CD4-positive, CD25-positive, alpha-beta regulatory T cell (primary cell): ENCODE results near the gene FGF13. TPM values are rescaled to one million over a fixed set of nuclear protein-coding genes. Genes with fewer than 3 reads are reported as not detected.

Experiments used
- ATAC-seq, 2 donors: fragments of 150-1000 bp; cut with Tn5 transposase; one replicate each; pipeline ENCODE4 v1.10.0; 2021; ENCODE audit warnings: low read depth in 2 of 2, moderate number of reproducible peaks in 2 of 2, moderate library complexity in 1 of 2
- DNase-seq, 3 donors: peaks; one replicate each; pipeline versions ENCODE4 v3.0.0 to v3.0.0-alpha.2; 2012 to 2022; ENCODE audit warnings: mixed read lengths in 1 of 3
- H3K27ac ChIP-seq: one replicate; pipeline ENCODE4 v1.7.0; 2013; ENCODE audit warnings: mild to moderate bottlenecking, low read length; ENCODE audit not compliant: insufficient read depth, poor library complexity, severe bottlenecking
- H3K27me3 ChIP-seq: one replicate; pipeline ENCODE4 v1.7.0; 2013; ENCODE audit warnings: low read length; ENCODE audit not compliant: control insufficient read depth, insufficient read depth
- H3K36me3 ChIP-seq: one replicate; pipeline ENCODE4 v1.7.0; 2013; ENCODE audit warnings: mild to moderate bottlenecking, low read length, moderate library complexity; ENCODE audit not compliant: control insufficient read depth, insufficient read depth
- H3K4me1 ChIP-seq: 2 replicates; pipeline ENCODE4 v1.7.0; 2013; ENCODE audit warnings: mild to moderate bottlenecking, low read length; ENCODE audit not compliant: insufficient read depth, control insufficient read depth, poor library complexity, severe bottlenecking
- H3K4me3 ChIP-seq: one replicate; pipeline ENCODE4 v1.7.0; 2013; ENCODE audit warnings: low read depth, mild to moderate bottlenecking, low read length, moderate library complexity
- H3K9me3 ChIP-seq, 2 experiments: 1 replicate in 1 of 2; 2 replicates in 1 of 2; pipeline ENCODE4 v1.7.0; 2013; ENCODE audit warnings: low read length in 2 of 2, mild to moderate bottlenecking in 1 of 2, moderate library complexity in 1 of 2; ENCODE audit not compliant: control insufficient read depth in 2 of 2
- H3K27ac Mint-ChIP-seq, 3 donors: one replicate each; pipeline ENCODE4 v1.8.0; 2020 to 2022; ENCODE audit warnings: mild to moderate bottlenecking in 3 of 3, mixed read lengths in 3 of 3, moderate library complexity in 2 of 3
- H3K27me3 Mint-ChIP-seq: one replicate; pipeline ENCODE4 v1.8.0; 2022; ENCODE audit warnings: mild to moderate bottlenecking, mixed read lengths
- H3K36me3 Mint-ChIP-seq: one replicate; pipeline ENCODE4 v1.8.0; 2020; ENCODE audit warnings: mixed read lengths
- H3K4me1 Mint-ChIP-seq, 4 donors: one replicate each; pipeline ENCODE4 v1.8.0; 2020 to 2022; ENCODE audit warnings: mixed read lengths in 4 of 4, mild to moderate bottlenecking in 1 of 4
- H3K4me3 Mint-ChIP-seq, 4 donors: one replicate each; pipeline ENCODE4 v1.8.0; 2020 to 2022; ENCODE audit warnings: mild to moderate bottlenecking in 4 of 4, mixed read lengths in 4 of 4, moderate library complexity in 3 of 4
- H3K9me3 Mint-ChIP-seq, 7 donors: one replicate each; pipeline ENCODE4 v1.8.0; 2020 to 2022; ENCODE audit warnings: mixed read lengths in 7 of 7, mild to moderate bottlenecking in 3 of 7, moderate library complexity in 2 of 7
- polyA plus RNA-seq, 4 donors: library from polyadenylated mRNA; unstranded; fragments of 300-500 nt; fragmentation: Illumina TruSeq; gene quantifications; one replicate each; pipeline ENCODE4 v1.2.3, GENCODE V29; 2021
- total RNA-seq: library from RNA; stranded (reverse); gene quantifications from one replicate; pipeline ENCODE4 v1.2.3, GENCODE V29; 2022

Gene FGF13
- total and polyA plus RNA-seq, 5 donors from 2014 or later = not detected

DNA sequence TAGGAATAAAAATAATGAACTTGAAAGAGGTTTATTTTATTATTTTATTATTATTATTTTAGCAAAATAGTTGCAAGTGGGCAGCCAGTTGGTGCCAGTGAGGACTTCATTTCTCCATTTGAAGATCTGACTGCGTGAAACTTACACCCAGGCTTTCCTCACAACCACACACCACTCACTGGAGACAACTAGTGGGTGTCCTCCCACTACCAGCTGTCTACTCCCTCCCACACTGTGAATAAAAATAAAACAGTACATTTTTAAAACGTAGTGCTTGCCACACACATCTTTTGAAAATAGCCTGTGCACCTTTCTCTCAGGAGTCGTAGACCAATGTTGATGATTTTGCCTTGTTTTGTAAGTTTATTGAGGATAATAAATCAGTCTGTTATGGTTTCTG lies 7.4 kb downstream of the FGF13 start:
- H3K4me3 ChIP-seq = no peak overlapping the region
- H3K27me3 Mint-ChIP-seq = no peaks in the 10 kb centered on the region
- H3K27ac Mint-ChIP-seq = no peak overlapping the region
- H3K36me3 Mint-ChIP-seq = no peaks in the 10 kb centered on the region
- H3K27ac ChIP-seq = no peak overlapping the region
- H3K4me3 Mint-ChIP-seq = no peak overlapping the region
- H3K4me1 ChIP-seq = no peaks in the 10 kb centered on the region
- ATAC-seq (no peak), DNase-seq (no peak)
- peaks cover 0 to 3% (median 0%) of the 10 kb centered on the region in 7 donors for H3K9me3 Mint-ChIP-seq
- H3K27me3 ChIP-seq = no peaks in the 10 kb centered on the region
- no peaks in the 10 kb centered on the region for H3K9me3 ChIP-seq
- no peaks in the 10 kb centered on the region for H3K36me3 ChIP-seq
- no peaks in the 10 kb centered on the region for H3K4me1 Mint-ChIP-seq

DNA sequence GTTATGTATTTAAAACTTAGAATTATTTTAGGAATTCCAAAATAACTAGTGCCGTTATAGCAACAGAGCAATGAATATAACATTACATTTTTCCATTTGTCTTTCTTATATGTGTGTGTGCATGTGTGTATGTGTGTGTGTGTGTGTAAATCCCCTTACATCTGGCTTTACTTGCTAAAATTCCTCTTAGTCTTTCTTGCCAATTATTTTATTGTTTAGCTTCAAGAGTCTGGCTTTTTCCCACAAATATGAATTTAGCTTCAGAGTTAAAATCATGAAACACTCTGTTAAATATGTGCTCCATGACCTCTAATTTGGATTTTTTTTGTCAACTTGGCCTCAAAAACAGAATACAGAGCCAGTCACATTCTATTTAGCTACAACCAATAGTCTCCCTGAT lies 18.9 kb downstream of the FGF13 start:
- Histone ChIP-seq H3K36me3 (no peaks in the 10 kb centered on the region), H3K27ac (no peak overlapping the region), H3K27me3 (no peaks in the 10 kb centered on the region), H3K4me3 (no peak overlapping the region), H3K4me1 (no peaks in the 10 kb centered on the region), H3K9me3 (no peaks in the 10 kb centered on the region)
- Mint-ChIP-seq H3K36me3 (no peaks in the 10 kb centered on the region), H3K9me3 (peaks cover 0 to 4% (median 0%) of the 10 kb centered on the region in 7 donors), H3K27ac (no peak overlapping the region), H3K4me3 (no peak overlapping the region), H3K27me3 (no peaks in the 10 kb centered on the region), H3K4me1 (no peaks in the 10 kb centered on the region)
- DNase-seq (no peak), ATAC-seq (no peak)

DNA sequence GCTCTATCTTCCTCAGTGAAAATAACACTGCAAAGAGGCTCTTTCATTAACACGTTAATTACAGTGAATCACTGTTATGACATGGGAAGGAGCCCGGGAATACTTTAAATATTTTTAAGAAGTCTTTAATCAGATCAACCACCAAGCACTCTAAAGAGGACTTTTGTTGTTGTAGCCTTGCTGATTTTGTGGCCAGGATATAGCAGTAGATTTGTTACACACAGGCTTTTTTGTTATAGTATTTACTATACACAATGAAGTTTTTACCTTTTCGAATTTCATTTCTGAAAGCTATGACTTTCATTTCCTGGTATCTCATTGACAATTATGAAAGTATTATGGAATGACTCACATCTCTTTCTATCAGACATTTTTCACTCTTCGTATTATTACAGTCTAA lies 20.3 kb downstream of the FGF13 start:
- H3K9me3 ChIP-seq = no peaks in the 10 kb centered on the region
- H3K27me3 Mint-ChIP-seq = no peaks in the 10 kb centered on the region

DNA sequence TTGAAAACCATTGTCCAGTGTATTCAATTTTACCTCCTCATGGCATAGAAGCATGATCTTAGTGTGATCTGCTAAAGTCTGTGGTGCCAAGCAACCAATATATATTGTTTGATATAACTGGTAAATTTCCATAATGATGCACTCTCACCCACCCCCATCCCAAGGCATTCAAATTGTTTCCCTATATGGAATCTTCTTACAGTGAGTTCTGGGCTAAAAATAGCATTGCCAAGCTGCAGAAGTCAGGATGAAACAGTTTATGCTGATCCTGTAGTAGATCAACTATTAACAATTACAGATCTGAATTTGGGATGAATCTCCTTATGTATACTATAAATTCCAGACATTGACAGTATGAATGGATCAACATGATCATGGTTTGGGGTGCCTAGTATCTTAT lies 20.9 kb downstream of the FGF13 start:
- no peaks in the 10 kb centered on the region for H3K4me1 ChIP-seq
- no peak overlapping the region for H3K27ac Mint-ChIP-seq
- H3K27ac ChIP-seq = no peak overlapping the region
- DNase-seq (no peak), ATAC-seq (no peak)
- no peaks in the 10 kb centered on the region for H3K4me1 Mint-ChIP-seq
- no peak overlapping the region for H3K4me3 ChIP-seq
- H3K36me3 Mint-ChIP-seq = no peaks in the 10 kb centered on the region
- H3K9me3 ChIP-seq = no peaks in the 10 kb centered on the region
- H3K4me3 Mint-ChIP-seq = no peak overlapping the region
- H3K27me3 Mint-ChIP-seq = no peaks in the 10 kb centered on the region
- no peaks in the 10 kb centered on the region for H3K27me3 ChIP-seq
- no peaks in the 10 kb centered on the region for H3K36me3 ChIP-seq
- H3K9me3 Mint-ChIP-seq = peaks cover 0 to 4% (median 0%) of the 10 kb centered on the region in 7 donors

More for the DNA sequence above, 20.3 kb downstream of the FGF13 start:
- Mint-ChIP-seq H3K27ac (no peak overlapping the region), H3K4me1 (no peaks in the 10 kb centered on the region), H3K9me3 (peaks cover 0 to 4% (median 0%) of the 10 kb centered on the region in 7 donors), H3K36me3 (no peaks in the 10 kb centered on the region), H3K4me3 (no peak overlapping the region)
- H3K27me3 ChIP-seq = no peaks in the 10 kb centered on the region
- no peak overlapping the region for H3K4me3 ChIP-seq
- ATAC-seq = no peak
- H3K4me1 ChIP-seq = no peaks in the 10 kb centered on the region
- H3K36me3 ChIP-seq = no peaks in the 10 kb centered on the region
- DNase-seq = no peak
- H3K27ac ChIP-seq = no peak overlapping the region

DNA sequence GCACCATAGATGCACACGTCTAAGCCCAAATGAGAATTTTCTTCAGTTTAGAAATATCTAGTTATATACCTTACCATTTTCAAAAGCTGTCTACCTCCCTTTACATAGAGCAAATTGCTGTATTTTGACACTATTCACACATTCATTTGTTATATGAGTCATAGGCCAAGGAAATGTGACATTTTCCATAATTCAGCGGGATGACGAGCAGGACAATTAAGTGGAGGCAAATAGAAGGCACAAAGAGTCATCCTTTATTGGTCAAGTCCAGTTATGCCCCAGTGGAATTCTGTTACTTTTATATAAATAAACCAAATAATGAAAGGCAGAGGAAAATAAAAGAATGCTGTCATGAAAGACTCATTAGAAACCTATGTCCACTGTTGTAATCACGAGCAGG lies 27.9 kb downstream of the FGF13 start:
- H3K27ac Mint-ChIP-seq = no peak overlapping the region
- Histone ChIP-seq H3K4me3 (no peak overlapping the region), H3K27ac (no peak overlapping the region), H3K36me3 (no peaks in the 10 kb centered on the region), H3K27me3 (no peaks in the 10 kb centered on the region), H3K9me3 (no peaks in the 10 kb centered on the region), H3K4me1 (no peaks in the 10 kb centered on the region)
- no peaks in the 10 kb centered on the region for H3K27me3 Mint-ChIP-seq
- H3K4me3 Mint-ChIP-seq = no peak overlapping the region
- DNase-seq (no peak), ATAC-seq (no peak)
- no peaks in the 10 kb centered on the region for H3K4me1 Mint-ChIP-seq
- H3K9me3 Mint-ChIP-seq = peaks cover 0 to 4% (median 0%) of the 10 kb centered on the region in 7 donors
- H3K36me3 Mint-ChIP-seq = no peaks in the 10 kb centered on the region

DNA sequence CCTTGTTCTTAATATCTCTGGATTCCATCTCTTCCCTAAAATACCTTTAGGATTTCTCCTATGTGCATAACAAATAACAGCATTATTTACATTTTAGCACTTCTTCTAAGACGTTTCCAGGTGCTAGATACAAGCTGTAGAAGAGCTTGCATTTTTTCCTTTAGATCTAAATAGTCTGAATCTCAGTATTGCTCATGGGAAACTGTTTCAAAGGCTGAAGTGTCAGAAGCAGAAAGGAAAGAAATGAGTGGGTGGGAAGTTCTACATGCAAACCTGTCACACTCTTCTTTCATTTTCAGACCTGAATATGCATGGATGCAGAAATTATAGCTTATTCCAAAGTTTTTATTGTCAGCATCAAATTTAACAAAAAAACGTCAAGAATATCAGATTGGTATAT lies 41.8 kb downstream of the FGF13 start:
- Mint-ChIP-seq H3K27me3 (no peaks in the 10 kb centered on the region), H3K4me3 (no peak overlapping the region)
- DNase-seq = no peak

DNA sequence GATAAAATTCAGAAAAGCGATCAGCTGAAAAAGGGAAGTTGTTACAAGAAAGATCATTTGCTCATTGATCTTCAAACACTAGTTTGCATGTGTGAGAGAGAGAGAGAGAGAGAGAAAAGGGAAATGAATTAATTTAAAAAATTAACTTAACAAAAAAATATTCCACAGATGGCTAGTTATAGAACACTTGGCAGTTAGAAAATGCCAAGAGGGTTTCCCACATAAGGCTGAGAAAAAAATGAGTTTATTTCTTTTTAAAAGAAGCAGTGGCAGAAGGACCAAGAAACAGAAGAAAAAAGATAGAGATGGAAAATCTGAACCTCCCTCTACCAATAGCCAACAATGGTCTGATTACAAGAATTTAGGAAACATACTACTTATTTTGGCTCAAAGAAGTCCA lies 47.1 kb downstream of the FGF13 start:
- no peaks in the 10 kb centered on the region for H3K36me3 ChIP-seq
- H3K9me3 ChIP-seq = no peaks in the 10 kb centered on the region
- no peaks in the 10 kb centered on the region for H3K36me3 Mint-ChIP-seq
- H3K9me3 Mint-ChIP-seq = peaks cover 0 to 4% (median 0%) of the 10 kb centered on the region in 7 donors
- H3K27me3 ChIP-seq = no peaks in the 10 kb centered on the region
- no peak overlapping the region for H3K4me3 Mint-ChIP-seq
- H3K27ac ChIP-seq = no peak overlapping the region
- no peaks in the 10 kb centered on the region for H3K27me3 Mint-ChIP-seq
- no peaks in the 10 kb centered on the region for H3K4me1 Mint-ChIP-seq
- H3K4me1 ChIP-seq = no peaks in the 10 kb centered on the region
- no peak overlapping the region for H3K27ac Mint-ChIP-seq
- DNase-seq (no peak), ATAC-seq (no peak)
- H3K4me3 ChIP-seq = no peak overlapping the region

More for the DNA sequence above, 41.8 kb downstream of the FGF13 start:
- Histone ChIP-seq H3K4me3 (no peak overlapping the region), H3K27me3 (no peaks in the 10 kb centered on the region), H3K4me1 (no peaks in the 10 kb centered on the region), H3K36me3 (no peaks in the 10 kb centered on the region), H3K9me3 (no peaks in the 10 kb centered on the region), H3K27ac (no peak overlapping the region)
- Mint-ChIP-seq H3K4me1 (no peaks in the 10 kb centered on the region), H3K27ac (no peak overlapping the region), H3K36me3 (no peaks in the 10 kb centered on the region), H3K9me3 (peaks cover 0 to 4% (median 0%) of the 10 kb centered on the region in 7 donors)
- no peak for ATAC-seq

DNA sequence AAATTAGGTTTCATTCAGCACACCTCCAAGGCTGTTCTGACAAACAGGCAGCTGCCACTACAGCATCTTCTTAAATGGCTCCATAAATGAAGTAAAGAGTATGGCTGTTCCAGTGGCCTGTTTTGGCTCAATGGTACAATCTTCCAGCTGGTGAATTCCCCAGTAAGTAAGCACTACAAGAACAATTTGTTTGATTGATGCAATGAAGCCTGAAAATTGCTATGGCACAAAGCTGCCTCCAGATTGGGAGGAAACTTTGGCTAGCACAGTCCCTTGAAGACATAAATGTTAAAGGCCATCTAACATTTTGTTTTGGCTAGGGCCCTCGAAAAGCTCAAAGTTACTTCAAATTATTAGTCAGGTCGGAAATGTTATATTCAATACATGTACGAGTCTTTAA lies 47.5 kb downstream of the FGF13 start:
- Histone ChIP-seq H3K4me1 (no peaks in the 10 kb centered on the region), H3K27ac (no peak overlapping the region), H3K4me3 (no peak overlapping the region), H3K36me3 (no peaks in the 10 kb centered on the region), H3K27me3 (no peaks in the 10 kb centered on the region), H3K9me3 (no peaks in the 10 kb centered on the region)
- Mint-ChIP-seq H3K27me3 (no peaks in the 10 kb centered on the region), H3K36me3 (no peaks in the 10 kb centered on the region), H3K27ac (no peak overlapping the region), H3K4me3 (no peak overlapping the region), H3K4me1 (no peaks in the 10 kb centered on the region), H3K9me3 (peaks cover 0 to 4% (median 0%) of the 10 kb centered on the region in 7 donors)
- ATAC-seq (no peak), DNase-seq (no peak)
